Activated CD4-positive, alpha-beta T cell treated with anti-CD3 and anti-CD28 coated beads, Interleukin-2, amount 10 ng/mL, durations not matched to agents 7 days and 5 days (primary cell): Measurements from ENCODE around the gene MEF2D. TPM values are rescaled to one million over a fixed set of nuclear protein-coding genes. Genes with fewer than 3 reads are reported as not detected.

Experiments used
- CTCF ChIA-PET: fragments of 350-600 bp; sonication (Branson Sonifier 250); formaldehyde crosslinking; loops from one replicate; lab custom pipeline; 2021; ENCODE audit warnings: antibody characterized with exemption; lab: Charles Lee
- POLR2A ChIA-PET: fragments of 350-600 bp; sonication (Branson Sonifier 250); formaldehyde crosslinking; loops from one replicate; lab custom pipeline; 2021; ENCODE audit warnings: antibody characterized with exemption; lab: Charles Lee
- DNase-seq: peaks from one replicate; pipeline ENCODE4 v3.0.0-alpha.2; 2020
- H3K27ac Mint-ChIP-seq: one replicate; pipeline ENCODE4 v1.8.0; 2021; ENCODE audit warnings: mild to moderate bottlenecking, moderate library complexity, mixed read lengths
- H3K27me3 Mint-ChIP-seq: one replicate; pipeline ENCODE4 v1.8.0; 2021; ENCODE audit warnings: mixed read lengths
- H3K36me3 Mint-ChIP-seq: one replicate; pipeline ENCODE4 v1.8.0; 2021; ENCODE audit warnings: low read depth, mixed read lengths
- H3K4me1 Mint-ChIP-seq: one replicate; pipeline ENCODE4 v1.8.0; 2021; ENCODE audit warnings: mixed read lengths
- H3K4me3 Mint-ChIP-seq: one replicate; pipeline ENCODE4 v1.8.0; 2021; ENCODE audit warnings: mild to moderate bottlenecking, moderate library complexity, mixed read lengths
- H3K9me3 Mint-ChIP-seq: one replicate; pipeline ENCODE4 v1.8.0; 2021; ENCODE audit warnings: mixed read lengths
- total RNA-seq, 2 experiments: library from RNA; stranded (reverse); gene quantifications; one replicate each; pipeline ENCODE4 v1.2.3, GENCODE V29; 2021

The MEF2D gene
- total RNA-seq, 2 experiments from 2014 or later = 34.0 to 39.4 TPM

DNA sequence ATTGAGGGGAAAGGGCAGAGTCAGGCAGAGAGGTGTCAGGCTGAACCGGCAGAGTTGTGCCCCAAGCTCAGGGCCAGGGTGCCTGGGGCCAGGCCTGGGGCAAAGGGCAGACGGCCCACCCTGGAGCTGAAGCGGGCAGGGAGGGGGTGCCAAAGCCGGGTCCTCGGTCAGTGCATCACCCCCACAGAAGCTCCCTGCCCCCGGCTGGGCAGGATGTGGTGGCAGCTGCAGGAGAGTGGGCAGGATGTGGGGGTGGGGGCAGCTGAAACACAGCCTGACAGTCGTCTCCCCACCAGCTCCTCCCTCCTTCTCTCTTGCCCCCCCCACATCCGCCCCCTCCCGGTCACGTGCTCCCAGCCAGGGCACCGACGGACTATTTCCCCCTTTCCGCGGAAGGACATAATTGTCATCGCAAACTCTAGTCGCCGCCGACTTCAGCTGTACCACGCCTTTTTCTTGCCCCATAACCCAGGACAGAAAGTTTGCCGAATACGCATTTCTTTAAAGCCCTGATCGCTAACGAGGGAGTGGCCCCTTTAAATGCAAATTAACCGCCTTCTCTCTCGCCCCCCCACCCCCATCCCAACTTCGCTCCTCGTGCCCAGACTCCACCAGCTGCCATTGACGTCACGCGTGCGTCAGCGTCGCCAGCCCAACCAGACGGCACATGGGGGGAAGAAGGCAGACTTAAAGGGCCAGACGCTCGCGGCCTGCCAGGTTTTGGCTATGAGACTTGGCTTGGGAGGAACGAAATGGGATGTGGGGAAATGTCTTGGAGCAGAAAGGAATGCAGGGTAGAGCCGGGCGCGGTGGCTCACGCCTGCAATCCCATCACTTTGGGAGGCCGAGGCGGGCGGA lies 4.5 kb upstream of the MEF2D start:
- CTCF ChIA-PET = interaction anchor here (0.6 to 5.3 kb wide), 10 partner anchors 8 to 172 kb away, joined by 3 to 33 read pairs (median 4); no protein-coding TSS in a partner anchor
- Mint-ChIP-seq H3K4me3 (peak overlapping the region; percentile 69), H3K36me3 (peaks cover 16% of the 10 kb centered on the region), H3K27me3 (no peaks in the 10 kb centered on the region), H3K27ac (peak overlapping the region; percentile 99), H3K4me1 (peaks cover 77% of the 10 kb centered on the region), H3K9me3 (peaks cover 4% of the 10 kb centered on the region)
- DNase-seq = peak; percentile 99
- POLR2A ChIA-PET = interaction anchor here (0.6 to 0.9 kb wide), 3 partner anchors 11 to 33 kb away, joined by 3 read pairs; no protein-coding TSS in a partner anchor

DNA sequence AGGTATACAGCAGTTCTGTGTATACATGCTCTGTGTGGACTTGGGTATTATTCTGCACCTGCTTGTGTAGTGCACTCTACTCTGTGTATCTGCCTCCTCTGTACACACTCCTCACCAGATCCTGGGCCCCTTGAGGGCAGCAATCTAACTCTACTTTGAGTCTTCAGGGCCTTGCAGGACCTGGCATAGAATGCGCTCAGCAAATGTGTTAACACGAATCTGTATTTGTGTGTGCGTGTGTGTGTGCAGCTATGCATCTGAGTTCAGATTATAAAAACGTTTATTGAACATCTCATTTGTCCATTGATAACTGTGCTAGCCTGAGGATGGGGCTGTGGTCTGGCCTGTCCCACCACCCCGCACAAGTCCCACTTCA lies 3.9 kb upstream of the MEF2D start:
- ChIA-PET CTCF (interaction anchor here (0.6 to 5.3 kb wide), 11 partner anchors 9 to 171 kb away, joined by 3 to 33 read pairs (median 4); no protein-coding TSS in a partner anchor), POLR2A (interaction anchor here (0.6 to 0.9 kb wide), 3 partner anchors 12 to 32 kb away, joined by 3 read pairs; no protein-coding TSS in a partner anchor)
- DNase-seq = peak; percentile 53
- H3K4me3 Mint-ChIP-seq = peak overlapping the region; percentile 69
- peaks cover 4% of the 10 kb centered on the region for H3K9me3 Mint-ChIP-seq
- H3K27ac Mint-ChIP-seq = peak overlapping the region; percentile 99
- no peaks in the 10 kb centered on the region for H3K27me3 Mint-ChIP-seq
- peaks cover 74% of the 10 kb centered on the region for H3K4me1 Mint-ChIP-seq
- peaks cover 16% of the 10 kb centered on the region for H3K36me3 Mint-ChIP-seq

DNA sequence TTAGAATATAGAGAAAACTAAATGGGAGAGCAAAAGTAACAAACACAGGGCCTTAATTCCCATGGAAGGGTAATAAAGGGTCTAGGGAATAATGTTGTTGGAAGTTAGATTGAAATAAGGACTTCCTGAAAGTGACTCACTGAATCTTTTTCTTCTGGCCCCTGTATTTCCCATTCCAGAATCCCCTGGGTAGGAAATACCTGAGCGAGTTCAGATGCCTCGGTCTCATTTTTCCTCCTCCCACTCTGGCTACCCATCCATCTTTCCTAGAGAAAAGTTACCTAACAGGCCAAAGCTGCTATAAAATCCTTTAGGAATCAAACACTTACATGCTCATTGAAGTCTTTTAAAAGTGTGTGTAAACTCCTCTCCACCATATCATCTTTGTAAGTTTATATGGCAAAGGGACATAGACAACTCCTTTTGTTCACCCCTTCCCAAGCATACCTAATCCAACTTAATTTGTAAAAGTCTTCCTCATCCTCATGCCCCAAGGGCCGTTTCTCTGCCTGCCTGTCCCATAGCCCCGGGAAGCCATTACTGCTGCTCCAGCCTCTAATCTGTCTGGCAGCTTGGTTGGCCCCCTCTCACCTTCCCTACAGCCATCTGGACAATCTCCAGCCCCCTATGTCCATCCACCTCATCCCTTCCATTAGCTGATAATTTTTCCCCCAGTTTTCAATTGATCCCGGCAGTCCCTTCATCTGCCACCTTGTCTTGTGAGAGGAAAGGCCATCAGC lies 3.3 kb upstream of the MEF2D start:
- Mint-ChIP-seq H3K27ac (peak overlapping the region; percentile 99), H3K4me1 (peaks cover 71% of the 10 kb centered on the region), H3K36me3 (peaks cover 16% of the 10 kb centered on the region), H3K4me3 (peak overlapping the region; percentile 69), H3K9me3 (peaks cover 4% of the 10 kb centered on the region), H3K27me3 (no peaks in the 10 kb centered on the region)
- CTCF ChIA-PET = interaction anchor here (0.9 to 5.3 kb wide), 5 partner anchors 13 to 58 kb away, joined by 3 to 33 read pairs (median 4); no protein-coding TSS in a partner anchor
- POLR2A ChIA-PET = no interaction called here
- no peak for DNase-seq

DNA sequence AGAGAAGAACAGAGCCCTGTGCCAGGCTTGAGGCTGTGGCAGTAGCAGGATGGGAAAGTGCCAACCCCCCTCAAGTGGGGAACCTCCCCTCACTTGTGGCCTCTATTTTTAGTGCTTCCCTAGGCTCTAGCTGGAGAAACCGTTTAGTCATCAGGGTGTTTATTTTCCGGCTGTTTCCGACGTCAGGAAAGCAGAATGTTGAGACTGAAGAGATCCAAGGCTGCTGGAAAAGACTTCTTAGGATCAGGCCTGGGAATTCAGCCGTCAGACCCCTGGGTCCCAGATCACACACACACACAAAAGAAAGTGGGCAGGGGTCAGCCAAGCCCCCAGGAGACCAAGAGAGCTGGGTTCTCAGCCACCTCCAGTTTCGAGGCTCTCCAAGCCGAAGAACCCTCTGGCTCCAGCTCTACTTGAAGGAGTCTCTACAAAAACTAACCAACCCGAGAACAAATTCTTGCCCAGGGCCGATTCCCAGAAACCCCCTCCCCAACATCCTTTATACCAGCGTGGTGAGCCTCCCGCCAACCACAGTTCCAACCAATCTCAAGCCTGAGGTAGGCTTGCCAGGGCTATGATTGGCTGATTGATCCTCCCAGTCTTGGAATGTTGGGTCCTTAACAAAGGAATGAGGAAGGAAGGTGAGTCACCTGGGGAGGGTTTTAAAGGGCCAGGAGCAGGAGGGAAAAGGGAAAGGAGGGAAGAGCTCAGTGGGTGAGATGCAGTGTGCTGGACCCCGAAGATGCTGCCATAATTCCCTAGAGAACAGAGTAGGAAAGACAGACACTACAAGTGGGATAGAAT lies 2.5 kb upstream of the MEF2D start:
- H3K4me1 Mint-ChIP-seq = peaks cover 71% of the 10 kb centered on the region
- DNase-seq = no peak
- CTCF ChIA-PET = interaction anchor here (1.3 to 5.3 kb wide), 3 partner anchors 13 to 45 kb away, joined by 3 to 33 read pairs (median 10); no protein-coding TSS in a partner anchor
- H3K27me3 Mint-ChIP-seq = no peaks in the 10 kb centered on the region
- H3K27ac Mint-ChIP-seq = peak overlapping the region; percentile 99
- H3K9me3 Mint-ChIP-seq = peaks cover 4% of the 10 kb centered on the region
- POLR2A ChIA-PET = no interaction called here
- H3K36me3 Mint-ChIP-seq = peaks cover 16% of the 10 kb centered on the region
- no peak overlapping the region for H3K4me3 Mint-ChIP-seq

DNA sequence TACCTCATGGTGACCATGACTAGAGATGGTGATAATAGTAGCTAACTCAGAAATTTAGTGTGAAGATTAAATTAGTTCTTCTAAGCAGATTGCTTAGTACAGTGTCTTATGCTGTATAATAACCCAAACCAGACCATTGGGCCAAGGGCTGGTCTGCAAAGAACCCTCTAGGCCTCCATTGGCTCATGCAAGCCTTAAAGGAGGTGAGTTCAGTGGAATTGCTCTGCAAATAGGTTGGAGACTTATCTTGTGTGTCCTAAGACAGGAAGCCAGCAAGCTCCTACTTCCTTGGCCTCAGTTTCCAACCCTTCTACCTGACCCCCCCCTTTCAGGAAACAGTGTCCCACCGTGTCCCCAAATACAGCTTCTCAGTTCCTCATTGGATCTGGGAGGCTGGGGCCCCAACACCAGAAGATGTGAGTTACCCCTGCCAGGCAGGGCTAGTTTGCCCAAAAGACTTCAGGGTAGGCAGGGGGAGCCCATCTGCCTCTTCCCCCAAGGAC lies 1.9 kb upstream of the MEF2D start:
- Mint-ChIP-seq H3K4me1 (peaks cover 71% of the 10 kb centered on the region), H3K27ac (peak overlapping the region; percentile 99), H3K4me3 (peak overlapping the region; percentile 87), H3K36me3 (peaks cover 16% of the 10 kb centered on the region), H3K9me3 (peaks cover 4% of the 10 kb centered on the region), H3K27me3 (no peaks in the 10 kb centered on the region)
- DNase-seq = no peak
- ChIA-PET POLR2A (no interaction called here), CTCF (interaction anchor here (1.1 to 5.3 kb wide), 7 partner anchors 14 to 157 kb away, joined by 3 to 33 read pairs (median 4); no protein-coding TSS in a partner anchor)

DNA sequence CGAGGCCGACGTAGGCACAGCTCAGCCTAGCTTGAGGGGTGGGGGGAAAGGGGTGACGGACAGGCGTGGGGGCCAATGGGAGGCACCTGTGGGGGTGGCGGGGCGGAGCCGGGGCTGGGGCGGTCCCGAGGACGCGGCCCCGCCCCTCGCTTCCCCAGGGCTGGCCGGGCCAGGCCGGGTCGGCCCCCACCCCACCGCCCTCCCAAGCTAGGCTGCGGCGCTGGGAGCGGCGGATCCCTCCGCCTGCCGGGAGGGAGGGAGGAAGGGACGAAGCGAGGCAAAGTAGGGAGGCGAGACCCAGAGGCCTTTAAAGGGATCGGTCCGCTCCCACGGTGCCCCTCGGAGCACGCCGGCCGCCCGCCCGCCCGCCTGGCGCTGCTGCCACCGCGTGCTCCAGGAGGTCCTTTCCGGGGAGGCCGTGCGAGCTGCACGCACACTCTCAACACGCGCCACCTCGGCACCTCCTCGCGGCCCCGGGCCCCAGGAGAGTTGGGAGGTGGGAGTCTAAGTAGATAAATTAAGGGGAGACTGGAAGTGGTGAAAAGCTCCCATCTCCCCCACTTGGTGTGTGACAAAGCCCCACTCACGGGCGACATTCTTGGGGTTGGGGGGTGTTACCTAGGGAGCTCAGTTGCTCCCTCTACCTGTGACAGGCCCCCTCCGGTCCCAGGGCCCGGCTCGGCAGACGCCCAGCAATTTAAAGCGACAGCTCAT lies 375 bp upstream of the MEF2D start:
- H3K36me3 Mint-ChIP-seq = peaks cover 22% of the 10 kb centered on the region
- no peaks in the 10 kb centered on the region for H3K27me3 Mint-ChIP-seq
- POLR2A ChIA-PET = interaction anchor here (0.6 to 1.4 kb wide), 4 partner anchors 10 to 27 kb away, joined by 3 to 7 read pairs (median 4); no protein-coding TSS in a partner anchor
- peak overlapping the region; percentile 87 for H3K4me3 Mint-ChIP-seq
- H3K27ac Mint-ChIP-seq = peak overlapping the region; percentile 99
- peaks cover 76% of the 10 kb centered on the region for H3K4me1 Mint-ChIP-seq
- DNase-seq = peak; percentile 92
- CTCF ChIA-PET = interaction anchor here (0.9 to 5.3 kb wide), 25 partner anchors 8 to 225 kb away, joined by 3 to 33 read pairs (median 5); partner anchors contain the start of gene NAXE
- H3K9me3 Mint-ChIP-seq = peaks cover 4% of the 10 kb centered on the region

DNA sequence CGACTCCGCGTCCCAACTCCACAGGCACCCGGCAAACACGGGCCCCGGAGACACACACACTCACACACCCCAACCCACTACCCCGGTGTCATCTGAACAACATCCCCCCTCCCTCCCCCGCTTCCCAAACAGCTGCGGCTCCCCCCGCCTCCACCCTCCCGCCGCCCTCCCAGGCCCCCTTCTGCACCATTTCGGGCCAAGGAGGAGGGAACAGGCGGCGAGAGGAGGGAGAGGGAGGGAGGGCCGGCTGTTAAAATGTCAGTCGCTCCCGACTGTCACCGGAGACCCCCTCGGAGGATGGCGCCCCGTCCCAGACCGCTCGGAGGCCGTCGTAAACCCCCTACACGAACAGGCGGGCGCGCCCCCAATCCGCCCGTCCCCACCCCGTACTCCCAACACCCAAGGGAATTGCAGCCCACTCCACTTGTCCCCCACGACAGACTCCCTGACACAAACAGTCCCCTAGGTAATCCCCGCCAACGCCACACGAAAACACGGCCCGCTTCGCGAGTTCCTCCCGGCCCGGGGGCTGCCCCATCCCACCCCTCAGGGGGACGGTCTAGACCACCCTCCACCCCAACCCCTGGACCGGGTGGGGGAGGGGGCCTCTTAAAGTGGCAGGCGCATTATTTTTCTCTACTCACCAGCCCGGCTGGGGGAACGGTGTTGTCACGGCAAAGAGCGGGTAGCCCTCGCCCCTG lies 583 bp downstream of the MEF2D start:
- Mint-ChIP-seq H3K36me3 (peaks cover 23% of the 10 kb centered on the region), H3K27ac (peak overlapping the region; percentile 91), H3K27me3 (no peaks in the 10 kb centered on the region), H3K4me3 (peak overlapping the region; percentile 87), H3K9me3 (peaks cover 3% of the 10 kb centered on the region), H3K4me1 (peaks cover 74% of the 10 kb centered on the region)
- ChIA-PET CTCF (interaction anchor here (1.0 to 2.8 kb wide), 15 partner anchors 8 to 94 kb away, joined by 3 to 19 read pairs (median 5); partner anchors contain the start of gene NAXE), POLR2A (interaction anchor here (0.6 to 1.4 kb wide), 3 partner anchors 9 to 28 kb away, joined by 3 to 7 read pairs (median 4); no protein-coding TSS in a partner anchor)
- DNase-seq = peak; percentile 53

DNA sequence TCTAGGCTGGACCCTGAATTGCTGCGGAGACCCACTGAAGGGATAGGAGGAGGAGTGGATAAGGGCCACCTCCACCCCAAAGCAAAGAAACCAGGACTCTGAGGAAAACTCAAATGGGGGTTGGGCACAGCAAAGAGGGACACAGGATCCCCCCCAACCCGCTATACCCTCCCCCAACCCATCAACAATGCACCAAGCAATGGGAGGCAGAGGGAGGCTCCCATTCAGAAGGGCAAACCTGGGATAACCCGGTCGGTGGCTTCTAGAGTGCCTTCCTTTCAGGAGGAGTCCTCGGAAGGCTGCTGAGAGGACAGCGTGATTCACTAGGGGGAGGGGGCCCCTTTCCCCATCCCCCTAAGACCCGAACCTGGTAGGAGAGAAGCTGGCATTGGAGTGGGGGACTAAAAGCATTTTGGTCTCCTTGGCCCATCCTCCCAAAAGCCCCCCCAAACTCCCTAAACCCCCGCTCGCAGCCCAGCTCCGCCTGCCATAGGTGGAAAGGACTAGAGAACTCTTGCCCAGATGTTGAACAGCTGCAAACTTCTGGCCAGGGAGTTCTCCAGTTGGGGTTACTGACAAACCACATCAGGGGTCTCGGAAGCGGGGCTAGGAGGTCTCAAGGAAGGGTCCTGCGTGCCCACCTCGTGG lies 1.3 kb downstream of the MEF2D start:
- Mint-ChIP-seq H3K9me3 (peaks cover 3% of the 10 kb centered on the region), H3K4me3 (peak overlapping the region; percentile 87), H3K36me3 (peaks cover 25% of the 10 kb centered on the region), H3K27ac (peak overlapping the region; percentile 83), H3K4me1 (peaks cover 75% of the 10 kb centered on the region), H3K27me3 (no peaks in the 10 kb centered on the region)
- CTCF ChIA-PET = interaction anchor here (0.8 to 2.8 kb wide), 6 partner anchors 9 to 28 kb away, joined by 3 to 11 read pairs (median 6); no protein-coding TSS in a partner anchor
- no peak for DNase-seq
- POLR2A ChIA-PET = interaction anchor here (0.7 kb wide), 1 partner anchor 349 kb away, joined by 4 read pairs; no protein-coding TSS in a partner anchor

DNA sequence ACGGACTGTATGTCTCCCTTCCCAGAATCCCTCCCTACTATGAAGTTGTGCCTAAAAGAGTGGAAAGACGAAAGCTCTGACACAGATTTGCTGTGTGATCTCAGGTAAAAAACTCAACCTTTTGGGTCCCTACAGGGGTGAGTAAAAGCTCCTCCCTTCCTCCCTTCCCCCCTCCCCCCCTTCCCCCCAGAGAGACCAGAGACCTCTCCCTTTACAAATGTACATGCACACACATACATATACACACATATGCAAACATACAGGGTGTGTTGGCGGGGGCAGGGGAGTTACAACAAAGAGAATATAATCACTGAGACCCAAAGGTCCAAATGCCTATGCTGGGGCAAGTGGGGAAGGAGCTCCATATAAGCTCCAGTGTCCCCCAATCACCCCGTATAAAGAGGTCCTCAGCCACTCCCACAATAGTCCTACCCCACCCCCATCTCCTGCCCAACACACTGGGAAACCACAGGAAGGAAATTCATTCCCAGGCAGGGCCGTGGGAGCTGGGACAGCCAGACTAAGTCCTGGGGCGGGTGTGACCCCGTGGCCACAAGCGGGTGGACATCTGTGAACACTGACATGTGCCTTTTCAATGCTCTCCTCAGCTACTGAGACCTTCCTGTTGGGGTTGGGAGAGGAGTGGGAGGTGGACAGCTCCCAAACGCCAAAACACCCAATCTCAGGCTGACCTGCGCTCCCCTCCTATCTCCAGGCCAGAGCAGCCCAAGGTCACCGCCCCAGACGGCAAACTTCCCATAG lies 2.0 kb downstream of the MEF2D start:
- Mint-ChIP-seq H3K27me3 (no peaks in the 10 kb centered on the region), H3K27ac (peak overlapping the region; percentile 83), H3K4me1 (peaks cover 75% of the 10 kb centered on the region), H3K4me3 (peak overlapping the region; percentile 87), H3K36me3 (peaks cover 24% of the 10 kb centered on the region), H3K9me3 (peaks cover 3% of the 10 kb centered on the region)
- DNase-seq = no peak
- ChIA-PET POLR2A (interaction anchor here (0.7 kb wide), 1 partner anchor 350 kb away, joined by 4 read pairs; no protein-coding TSS in a partner anchor), CTCF (interaction anchor here (0.5 to 2.2 kb wide), 7 partner anchors 8 to 54 kb away, joined by 3 to 11 read pairs (median 3); no protein-coding TSS in a partner anchor)
